PC-9 (cell line): Measurements from ENCODE around the gene NUDT16L1. TPM values are rescaled to one million over a fixed set of nuclear protein-coding genes. Genes with fewer than 3 reads are reported as not detected.

ENCODE experiments used
- BruUV-seq: library from RNA; stranded (reverse); fragments of 400-500 nt; replicated peaks from 2 replicates; lab custom pipeline; 2021; lab: Mats Ljungman, UMichigan
- CTCF ChIA-PET: fragments of 300-600 bp; sonication (Branson Sonifier 250); formaldehyde crosslinking; loops from one replicate; lab custom pipeline; 2022; ENCODE audit warnings: antibody characterized with exemption; lab: Charles Lee
- POLR2A ChIA-PET: fragments of 300-600 bp; sonication (Branson Sonifier 250); formaldehyde crosslinking; loops from one replicate; lab custom pipeline; 2022; ENCODE audit warnings: antibody characterized with exemption; ENCODE audit not compliant: unreplicated experiment; lab: Charles Lee
- DNase-seq, 2 experiments: peaks; one replicate each; pipeline versions ENCODE4 v3.0.0 to v3.0.0-alpha.2; 2015 to 2022; ENCODE audit warnings: mixed read lengths in 1 of 2
- H2AFZ ChIP-seq: fragments of 200-600 bp; sonication (generic); 2 replicates; pipeline ENCODE4 v1.8.1; 2017; ENCODE audit warnings: antibody characterized with exemption
- H3F3A ChIP-seq: fragments of 200-600 bp; sonication (generic); 2 replicates; pipeline ENCODE4 v1.8.1; 2017; ENCODE audit warnings: antibody characterized with exemption, mild to moderate bottlenecking, low read depth; ENCODE audit not compliant: insufficient read depth
- H3K27ac ChIP-seq: fragments of 200-600 bp; sonication (generic); 2 replicates; pipeline ENCODE4 v1.6.1; 2016; ENCODE audit warnings: mixed run types
- H3K27me3 ChIP-seq: fragments of 200-600 bp; sonication (generic); 2 replicates; pipeline ENCODE4 v1.6.1; 2016; ENCODE audit warnings: low read depth, mixed run types; ENCODE audit not compliant: insufficient read depth
- H3K36me3 ChIP-seq: fragments of 200-600 bp; sonication (generic); 2 replicates; pipeline ENCODE4 v1.6.1; 2016; ENCODE audit warnings: low read depth, mixed run types
- H3K4me1 ChIP-seq: fragments of 200-600 bp; sonication (generic); replicated peaks from 2 replicates; pipeline ENCODE4 v1.6.1; 2016; ENCODE audit warnings: mixed run types; ENCODE audit not compliant: insufficient read depth
- H3K4me2 ChIP-seq: fragments of 200-600 bp; sonication (generic); 2 replicates; pipeline ENCODE4 v1.6.1; 2017; ENCODE audit warnings: mixed run types
- H3K4me3 ChIP-seq: fragments of 200-600 bp; sonication (generic); 2 replicates; pipeline ENCODE4 v1.6.1; 2016; ENCODE audit warnings: mixed run types
- H3K79me2 ChIP-seq: fragments of 200-600 bp; sonication (generic); 2 replicates; pipeline ENCODE4 v1.6.1; 2017; ENCODE audit warnings: low read depth, mixed run types
- H3K9me2 ChIP-seq: fragments of 200-600 bp; sonication (generic); 2 replicates; pipeline ENCODE4 v1.8.1; 2017; ENCODE audit warnings: mild to moderate bottlenecking; ENCODE audit not compliant: insufficient read depth
- H3K9me3 ChIP-seq: fragments of 200-600 bp; sonication (generic); 2 replicates; pipeline ENCODE4 v1.8.1; 2016; ENCODE audit warnings: low read depth; ENCODE audit not compliant: insufficient read depth
- H4K20me1 ChIP-seq: fragments of 200-600 bp; sonication (generic); 2 replicates; pipeline ENCODE4 v1.8.1; 2017; ENCODE audit not compliant: insufficient read depth
- EZH2 ChIP-seq: fragments of 200-600 bp; sonication (generic); IDR thresholded peaks from 2 replicates; pipeline ENCODE4 v1.8.0; 2017; ENCODE audit warnings: antibody characterized with exemption, low read depth
- intact Hi-C: fragments of 100-400 bp; cut with micrococcal nuclease; formaldehyde crosslinking; loops from one replicate; pipeline ENCODE4 v1.10.0; 2022; ENCODE audit not compliant: unreplicated experiment
- total RNA-seq: library from RNA; stranded (reverse); gene quantifications from 2 replicates; pipeline ENCODE4 v1.2.3, GENCODE V29; 2021
- TF ChIP-seq, protein P1 (sequence below): fragments of 200-600 bp; sonication (generic); conservative IDR thresholded peaks from 2 replicates; pipeline ENCODE4 v1.6.1; 2017; ENCODE audit warnings: mixed run types, antibody characterized with exemption, mild to moderate bottlenecking, moderate library complexity

Gene NUDT16L1
- total RNA-seq, 1 experiment from 2014 or later, result 25.7 TPM

DNA sequence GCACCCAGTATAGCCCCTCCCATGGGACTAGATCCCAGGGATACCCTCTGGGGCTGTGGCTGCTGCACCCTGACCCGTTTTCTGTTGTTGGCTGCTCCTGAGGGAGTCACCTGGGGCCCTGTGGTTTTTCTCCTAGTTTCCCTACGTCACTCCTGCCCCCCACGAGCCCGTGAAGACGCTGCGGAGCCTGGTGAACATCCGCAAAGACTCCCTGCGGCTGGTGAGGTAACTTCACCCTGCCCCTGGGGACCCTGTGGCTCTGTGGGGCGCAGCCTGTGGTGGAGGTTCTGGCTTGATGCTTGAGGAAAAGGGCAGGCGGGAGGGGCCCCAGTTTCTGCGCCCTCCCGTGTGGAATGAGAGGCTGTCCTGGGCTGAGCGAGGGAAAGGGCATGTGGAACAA, 41.5 kb upstream of the NUDT16L1 start:
- Histone ChIP-seq H3K36me3 (peaks cover 5% of the 10 kb centered on the region; the same call in 1 of the 2 replicates), H3K4me2 (no peak overlapping the region), H3K9me3 (no peaks in the 10 kb centered on the region), H3K4me1 (no peaks in the 10 kb centered on the region), H2AFZ (no peak overlapping the region), H3K27me3 (no peaks in the 10 kb centered on the region), H4K20me1 (peaks cover 7% of the 10 kb centered on the region; the same call in 1 of the 2 replicates), H3K79me2 (no peaks in the 10 kb centered on the region), H3F3A (no peaks in the 10 kb centered on the region), H3K4me3 (no peak overlapping the region), H3K27ac (no peak overlapping the region), H3K9me2 (no peaks in the 10 kb centered on the region)
- intact Hi-C loops, result no loop called here
- DNase-seq, result no peak
- BruUV-seq, result no TSS peak
- TF ChIP-seq EZH2, result no peak
- TF ChIP-seq, protein P1, sequence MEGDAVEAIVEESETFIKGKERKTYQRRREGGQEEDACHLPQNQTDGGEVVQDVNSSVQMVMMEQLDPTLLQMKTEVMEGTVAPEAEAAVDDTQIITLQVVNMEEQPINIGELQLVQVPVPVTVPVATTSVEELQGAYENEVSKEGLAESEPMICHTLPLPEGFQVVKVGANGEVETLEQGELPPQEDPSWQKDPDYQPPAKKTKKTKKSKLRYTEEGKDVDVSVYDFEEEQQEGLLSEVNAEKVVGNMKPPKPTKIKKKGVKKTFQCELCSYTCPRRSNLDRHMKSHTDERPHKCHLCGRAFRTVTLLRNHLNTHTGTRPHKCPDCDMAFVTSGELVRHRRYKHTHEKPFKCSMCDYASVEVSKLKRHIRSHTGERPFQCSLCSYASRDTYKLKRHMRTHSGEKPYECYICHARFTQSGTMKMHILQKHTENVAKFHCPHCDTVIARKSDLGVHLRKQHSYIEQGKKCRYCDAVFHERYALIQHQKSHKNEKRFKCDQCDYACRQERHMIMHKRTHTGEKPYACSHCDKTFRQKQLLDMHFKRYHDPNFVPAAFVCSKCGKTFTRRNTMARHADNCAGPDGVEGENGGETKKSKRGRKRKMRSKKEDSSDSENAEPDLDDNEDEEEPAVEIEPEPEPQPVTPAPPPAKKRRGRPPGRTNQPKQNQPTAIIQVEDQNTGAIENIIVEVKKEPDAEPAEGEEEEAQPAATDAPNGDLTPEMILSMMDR, result no peak
- CTCF ChIA-PET, result no interaction called here
- POLR2A ChIA-PET, result no interaction called here

DNA sequence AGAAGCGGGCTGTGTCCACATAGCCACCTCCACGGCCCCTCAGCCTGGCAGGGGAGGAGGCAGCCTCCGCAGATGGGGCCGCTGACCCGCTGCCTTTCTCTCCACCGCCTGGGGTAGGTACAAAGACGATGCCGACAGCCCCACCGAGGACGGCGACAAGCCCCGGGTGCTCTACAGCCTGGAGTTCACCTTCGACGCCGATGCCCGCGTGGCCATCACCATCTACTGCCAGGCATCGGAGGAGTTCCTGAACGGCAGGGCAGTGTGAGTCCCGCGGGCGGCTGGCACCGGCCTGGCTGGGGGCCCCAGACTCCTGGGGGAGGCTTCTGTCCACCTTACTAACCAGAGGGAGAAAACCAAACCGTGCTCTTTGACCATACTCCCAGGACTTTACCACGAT, 40.8 kb upstream of the NUDT16L1 start:
- Histone ChIP-seq H2AFZ (no peak overlapping the region), H4K20me1 (peaks cover 7% of the 10 kb centered on the region; the same call in 1 of the 2 replicates), H3F3A (no peaks in the 10 kb centered on the region), H3K4me2 (no peak overlapping the region), H3K36me3 (peaks cover 5% of the 10 kb centered on the region; the same call in 1 of the 2 replicates), H3K4me1 (no peaks in the 10 kb centered on the region), H3K27me3 (no peaks in the 10 kb centered on the region), H3K9me2 (no peaks in the 10 kb centered on the region), H3K79me2 (no peaks in the 10 kb centered on the region), H3K4me3 (no peak overlapping the region), H3K27ac (no peak overlapping the region), H3K9me3 (no peaks in the 10 kb centered on the region)
- no TSS peak for BruUV-seq
- no peak for TF ChIP-seq EZH2
- TF ChIP-seq, protein P1, result no peak
- no peak for DNase-seq
- ChIA-PET CTCF (no interaction called here), POLR2A (no interaction called here)
- intact Hi-C loops, result no loop called here

DNA sequence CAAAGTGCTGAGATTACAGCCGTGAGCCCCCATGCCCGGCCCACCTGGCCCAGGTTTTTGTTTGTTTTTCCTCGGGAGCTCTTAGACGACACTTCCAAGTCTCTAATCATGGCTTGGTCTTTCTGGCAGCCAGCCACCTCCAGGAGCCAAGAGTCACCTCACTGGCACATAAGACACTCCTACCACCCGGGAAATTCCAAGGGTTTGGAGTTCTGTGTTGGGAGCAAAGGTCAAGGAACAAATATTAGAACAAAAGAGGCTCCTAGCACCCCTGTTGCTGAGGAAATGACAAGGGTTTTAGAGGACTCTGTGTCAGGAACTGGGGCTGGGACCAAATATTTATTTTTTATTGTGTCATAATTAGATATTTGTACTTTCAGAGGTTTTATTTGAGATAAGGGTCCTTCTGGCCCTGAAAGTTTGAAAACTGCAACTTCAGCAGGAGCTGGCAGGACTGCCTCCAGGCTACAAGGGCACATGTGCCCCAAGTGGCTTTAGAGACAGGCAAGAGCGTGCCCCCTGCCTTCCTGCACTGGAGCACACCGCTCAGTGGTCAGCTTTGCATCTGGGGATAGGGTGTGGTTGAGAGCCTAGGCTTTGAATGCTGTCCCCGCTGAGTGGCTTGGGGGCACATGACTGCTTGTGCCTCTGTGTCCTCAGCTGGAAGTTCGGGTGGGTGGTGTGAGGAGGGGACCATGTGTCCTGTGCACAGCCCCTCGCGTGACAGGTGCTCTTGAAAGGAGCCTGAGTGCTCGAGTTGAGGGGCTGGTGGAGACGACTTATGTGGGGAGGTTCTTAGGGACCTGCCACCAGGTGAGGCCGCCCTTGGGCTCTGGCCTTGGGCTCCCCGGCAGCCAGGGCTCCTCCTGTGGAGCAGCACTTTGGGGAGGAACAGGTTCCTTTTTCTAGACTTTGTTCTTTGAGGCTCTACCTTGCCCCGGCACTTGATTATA, 39.1 kb upstream of the NUDT16L1 start:
- H4K20me1 ChIP-seq, result peaks cover 7% of the 10 kb centered on the region; the same call in 1 of the 2 replicates
- no peaks in the 10 kb centered on the region for H3K9me3 ChIP-seq
- H3K4me1 ChIP-seq, result no peaks in the 10 kb centered on the region
- CTCF ChIA-PET, result interaction anchor here (0.6 kb wide), 1 partner anchor 38 kb away, joined by 10 read pairs; no protein-coding TSS in a partner anchor
- no peak overlapping the region for H3K27ac ChIP-seq
- H2AFZ ChIP-seq, result no peak overlapping the region
- H3K27me3 ChIP-seq, result no peaks in the 10 kb centered on the region
- H3F3A ChIP-seq, result no peaks in the 10 kb centered on the region
- BruUV-seq, result no TSS peak
- DNase-seq, result no peak
- POLR2A ChIA-PET, result interaction anchor here (0.6 kb wide), 1 partner anchor 49 kb away, joined by 7 read pairs; no protein-coding TSS in a partner anchor
- peaks cover 5% of the 10 kb centered on the region; the same call in 1 of the 2 replicates for H3K36me3 ChIP-seq
- intact Hi-C loops, result no loop called here
- H3K4me3 ChIP-seq, result no peak overlapping the region
- TF ChIP-seq, protein P1, result no peak
- no peak for TF ChIP-seq EZH2
- H3K79me2 ChIP-seq, result no peaks in the 10 kb centered on the region
- no peak overlapping the region for H3K4me2 ChIP-seq
- no peaks in the 10 kb centered on the region for H3K9me2 ChIP-seq
